ENCODE measurements around the gene BORCS5.
"Not testable (repeated sequence)": the region's sequence is repeated elsewhere in the genome, so short reads cannot be mapped to it uniquely, and the experiment has no call there.

BORCS5 gene

DNA sequence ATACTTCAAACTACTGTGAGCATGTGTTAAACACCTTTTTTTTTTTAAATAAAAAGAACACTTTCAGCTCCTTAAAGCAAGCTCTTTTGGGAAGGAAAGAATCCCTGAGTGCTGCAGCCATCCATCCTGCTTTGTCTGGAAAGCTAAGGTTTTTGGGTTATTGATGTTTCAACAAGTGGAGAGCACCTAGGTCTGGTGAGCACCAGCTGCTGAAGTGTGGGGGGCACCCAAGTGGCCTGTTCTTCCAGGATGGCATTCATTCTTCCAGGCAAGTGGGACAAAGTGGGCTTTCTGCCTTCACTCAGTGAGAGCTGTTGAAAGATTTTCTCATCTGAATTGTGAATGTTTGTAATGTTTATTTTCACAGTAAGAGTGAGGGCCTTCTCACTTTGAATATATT lies 49.9 kb downstream of the BORCS5 start:
- no peak for DNase-seq (ENCODE audit: extremely low read depth, insufficient read length)
- Histone ChIP-seq H3K4me3 (replicated peaks; ENCODE audit: low read depth, low read length) (no peak overlapping the region), H3K36me3 (ENCODE audit: control insufficient read depth, insufficient read depth, low read length) (no peaks in the 10 kb centered on the region), H3K27me3 (replicated peaks; ENCODE audit: control insufficient read depth, insufficient read depth, low read length) (no peaks in the 10 kb centered on the region)
- TF ChIP-seq, protein P1, sequence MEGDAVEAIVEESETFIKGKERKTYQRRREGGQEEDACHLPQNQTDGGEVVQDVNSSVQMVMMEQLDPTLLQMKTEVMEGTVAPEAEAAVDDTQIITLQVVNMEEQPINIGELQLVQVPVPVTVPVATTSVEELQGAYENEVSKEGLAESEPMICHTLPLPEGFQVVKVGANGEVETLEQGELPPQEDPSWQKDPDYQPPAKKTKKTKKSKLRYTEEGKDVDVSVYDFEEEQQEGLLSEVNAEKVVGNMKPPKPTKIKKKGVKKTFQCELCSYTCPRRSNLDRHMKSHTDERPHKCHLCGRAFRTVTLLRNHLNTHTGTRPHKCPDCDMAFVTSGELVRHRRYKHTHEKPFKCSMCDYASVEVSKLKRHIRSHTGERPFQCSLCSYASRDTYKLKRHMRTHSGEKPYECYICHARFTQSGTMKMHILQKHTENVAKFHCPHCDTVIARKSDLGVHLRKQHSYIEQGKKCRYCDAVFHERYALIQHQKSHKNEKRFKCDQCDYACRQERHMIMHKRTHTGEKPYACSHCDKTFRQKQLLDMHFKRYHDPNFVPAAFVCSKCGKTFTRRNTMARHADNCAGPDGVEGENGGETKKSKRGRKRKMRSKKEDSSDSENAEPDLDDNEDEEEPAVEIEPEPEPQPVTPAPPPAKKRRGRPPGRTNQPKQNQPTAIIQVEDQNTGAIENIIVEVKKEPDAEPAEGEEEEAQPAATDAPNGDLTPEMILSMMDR (IDR thresholded peaks at IDR 0.05; ENCODE audit: insufficient read depth, low read length, poor library complexity, severe bottlenecking) = no peak

GRCh38 chr12:12408265-12408690 lies 51.4 kb downstream of the BORCS5 start:
- H3K27me3 ChIP-seq (replicated peaks; ENCODE audit: control insufficient read depth, insufficient read depth, low read length) = no peaks in the 10 kb centered on the region
- no peak for DNase-seq (ENCODE audit: extremely low read depth, insufficient read length)
- TF ChIP-seq, protein P1 (IDR thresholded peaks at IDR 0.05; ENCODE audit: insufficient read depth, low read length, poor library complexity, severe bottlenecking) = no peak
- no peaks in the 10 kb centered on the region for H3K36me3 ChIP-seq (ENCODE audit: control insufficient read depth, insufficient read depth, low read length)
- H3K4me3 ChIP-seq (replicated peaks; ENCODE audit: low read depth, low read length) = no peak overlapping the region

DNA sequence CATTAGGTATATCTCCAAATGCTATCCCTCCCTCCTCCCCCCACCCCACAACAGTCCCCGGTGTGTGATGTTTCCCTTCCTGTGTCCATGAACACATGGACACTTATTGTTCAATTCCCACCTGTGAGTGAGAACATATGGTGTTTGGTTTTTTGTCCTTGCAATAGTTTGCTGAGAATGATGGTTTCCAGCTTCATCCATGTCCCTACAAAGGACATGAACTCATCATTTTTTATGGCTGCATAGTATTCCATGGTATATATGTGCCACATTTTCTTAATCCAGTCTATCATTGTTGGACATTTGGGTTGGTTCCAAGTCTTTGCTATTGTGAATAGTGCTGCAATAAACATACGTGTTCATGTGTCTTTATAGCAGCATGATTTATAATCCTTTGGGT lies 52.5 kb downstream of the BORCS5 start:
- not testable (repeated sequence) for H3K27me3 ChIP-seq (replicated peaks; ENCODE audit: control insufficient read depth, insufficient read depth, low read length); H3K4me3 ChIP-seq (replicated peaks; ENCODE audit: low read depth, low read length); DNase-seq (ENCODE audit: extremely low read depth, insufficient read length); H3K36me3 ChIP-seq (ENCODE audit: control insufficient read depth, insufficient read depth, low read length)

DNA sequence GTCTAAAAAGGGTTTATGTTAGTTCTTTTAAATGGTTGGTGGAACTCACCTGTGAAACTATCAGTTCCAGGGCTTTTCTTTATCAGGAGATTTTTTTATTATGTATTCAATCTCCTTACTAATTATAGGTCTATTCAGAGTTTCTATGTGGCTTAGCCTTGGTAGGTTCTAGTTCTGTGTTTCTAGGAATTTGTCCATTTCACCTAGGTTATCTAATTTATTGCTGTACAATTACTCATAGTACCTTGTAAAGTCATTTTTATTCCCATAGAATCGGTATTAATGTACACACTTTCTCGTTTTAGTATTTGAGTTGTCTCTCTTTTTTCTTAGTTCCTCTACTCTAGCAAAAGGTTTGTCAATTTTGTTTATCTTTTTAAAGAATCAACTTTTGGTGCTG lies 59.0 kb downstream of the BORCS5 start:
- Histone ChIP-seq H3K36me3 (ENCODE audit: control insufficient read depth, insufficient read depth, low read length) (no peaks in the 10 kb centered on the region), H3K4me3 (replicated peaks; ENCODE audit: low read depth, low read length) (no peak overlapping the region), H3K27me3 (replicated peaks; ENCODE audit: control insufficient read depth, insufficient read depth, low read length) (no peaks in the 10 kb centered on the region)
- DNase-seq (ENCODE audit: extremely low read depth, insufficient read length) = no peak
- TF ChIP-seq, protein P1 (IDR thresholded peaks at IDR 0.05; ENCODE audit: insufficient read depth, low read length, poor library complexity, severe bottlenecking) = no peak

GRCh38 chr12:12419165-12419564 lies 62.3 kb downstream of the BORCS5 start:
- H3K27me3 ChIP-seq (replicated peaks; ENCODE audit: control insufficient read depth, insufficient read depth, low read length); DNase-seq (ENCODE audit: extremely low read depth, insufficient read length); H3K4me3 ChIP-seq (replicated peaks; ENCODE audit: low read depth, low read length); H3K36me3 ChIP-seq (ENCODE audit: control insufficient read depth, insufficient read depth, low read length): not testable (repeated sequence)

- H3K36me3 ChIP-seq (ENCODE audit: control insufficient read depth, insufficient read depth, low read length) = no peaks in the 10 kb centered on the region
- H3K27me3 ChIP-seq (replicated peaks; ENCODE audit: control insufficient read depth, insufficient read depth, low read length) = no peaks in the 10 kb centered on the region
- TF ChIP-seq, protein P1 (IDR thresholded peaks at IDR 0.05; ENCODE audit: insufficient read depth, low read length, poor library complexity, severe bottlenecking) = no peak
- no peak for DNase-seq (ENCODE audit: extremely low read depth, insufficient read length)
- H3K4me3 ChIP-seq (replicated peaks; ENCODE audit: low read depth, low read length) = no peak overlapping the region
These were observed 66.5 kb downstream of the BORCS5 start for GRCh38 chr12:12423367-12423766.

DNA sequence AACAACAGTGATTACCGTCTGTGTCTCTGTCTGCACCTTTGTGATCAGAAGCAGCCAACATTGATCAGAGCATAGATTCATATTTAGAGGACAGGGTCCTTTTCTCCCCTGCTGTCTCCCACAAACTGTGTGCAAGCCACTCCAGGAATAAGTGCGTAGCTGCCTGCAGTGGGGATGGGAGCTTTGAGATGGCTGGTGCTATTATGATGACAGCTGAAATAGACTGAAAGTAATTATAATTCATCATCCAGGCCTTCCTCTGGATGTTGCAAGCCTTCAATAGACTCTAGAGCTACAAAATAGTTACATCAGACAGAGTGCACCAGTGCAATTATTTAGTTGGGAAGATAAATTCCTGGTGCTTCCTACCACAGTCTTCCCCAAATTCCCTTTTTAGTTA lies 68.1 kb downstream of the BORCS5 start:
- Histone ChIP-seq H3K36me3 (ENCODE audit: control insufficient read depth, insufficient read depth, low read length) (no peaks in the 10 kb centered on the region), H3K4me3 (replicated peaks; ENCODE audit: low read depth, low read length) (no peak overlapping the region), H3K27me3 (replicated peaks; ENCODE audit: control insufficient read depth, insufficient read depth, low read length) (no peaks in the 10 kb centered on the region)
- no peak for DNase-seq (ENCODE audit: extremely low read depth, insufficient read length)
- TF ChIP-seq, protein P1 (IDR thresholded peaks at IDR 0.05; ENCODE audit: insufficient read depth, low read length, poor library complexity, severe bottlenecking) = no peak

Data from GM06990 (cell line).